Ishikawa (cell line): ENCODE measurements around the gene F10.

Source experiments
- MAX ChIP-seq: IDR thresholded peaks from 2 replicates; pipeline ENCODE4 v1.6.1; 2012
- TEAD4 ChIP-seq: IDR thresholded peaks from 2 replicates; pipeline ENCODE4 v1.6.1; 2012
- YY1 ChIP-seq: IDR thresholded peaks from 2 replicates; pipeline ENCODE4 v1.6.1; 2012; ENCODE audit warnings: low read depth

GRCh38 chr13:113182046-113182445 lies 59.4 kb downstream of the F10 start:
- TF ChIP-seq MAX: no peak
- no peak for TF ChIP-seq YY1
- no peak for TF ChIP-seq TEAD4
